IPS-NIHi7 (cell line): ENCODE measurements around the gene RACGAP1.

ENCODE experiments used
- DNase-seq: peaks from one replicate; pipeline ENCODE4 v3.0.0; 2012; ENCODE audit warnings: mixed read lengths; ENCODE audit errors: extremely low spot score

The RACGAP1 gene

DNA sequence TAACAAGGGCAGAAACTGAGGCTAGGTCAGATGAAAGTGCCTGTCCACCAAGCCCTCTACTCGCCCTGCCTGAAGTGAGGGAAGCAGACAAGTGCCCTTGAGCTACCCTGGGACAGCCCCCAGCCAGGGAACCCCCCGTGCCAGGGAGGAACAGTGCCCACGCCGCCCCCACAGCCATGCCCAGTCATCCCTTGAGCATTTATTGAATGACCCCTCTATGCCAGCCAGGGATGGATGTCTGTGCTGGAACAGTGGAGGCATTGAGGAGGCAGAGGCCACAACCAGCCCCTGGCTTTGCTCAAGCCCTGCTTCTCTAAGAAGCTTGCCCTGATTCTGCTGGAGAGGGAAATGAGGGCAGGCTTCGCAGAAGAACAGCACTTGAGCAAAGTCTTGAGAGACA lies 56.3 kb downstream of the RACGAP1 start:
- no peak for DNase-seq

DNA sequence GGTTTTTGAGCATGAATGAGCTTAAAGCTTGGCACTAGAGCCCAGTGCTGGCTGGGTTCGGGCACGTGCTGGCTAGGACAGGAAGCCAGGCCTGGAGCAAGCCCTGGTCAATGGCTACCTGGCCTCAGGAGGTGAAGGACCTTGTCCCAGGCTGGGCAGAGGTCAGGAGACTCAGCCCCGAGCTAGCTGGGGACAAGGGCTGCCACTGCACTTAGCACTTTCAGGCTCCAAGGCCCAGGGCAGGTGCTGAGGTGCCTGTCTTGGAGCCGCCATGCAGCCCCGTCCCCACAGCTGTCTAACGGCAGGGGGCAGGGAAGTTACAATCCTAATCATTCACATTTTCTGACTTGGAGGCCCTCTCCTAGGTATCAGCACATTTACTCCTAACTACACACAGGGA lies 56.8 kb downstream of the RACGAP1 start:
- DNase-seq: no peak

GRCh38 chr12:49967777-49968250 lies 57.5 kb downstream of the RACGAP1 start:
- DNase-seq: peak; percentile 50

GRCh38 chr12:49967042-49967776 lies 58.1 kb downstream of the RACGAP1 start:
- peak; percentile 89 for DNase-seq

- no peak for DNase-seq
Measured at GRCh38 chr12:49966511-49967041, 58.7 kb downstream of the RACGAP1 start.

GRCh38 chr12:49965836-49966235 lies 59.5 kb downstream of the RACGAP1 start:
- DNase-seq: no peak

DNA sequence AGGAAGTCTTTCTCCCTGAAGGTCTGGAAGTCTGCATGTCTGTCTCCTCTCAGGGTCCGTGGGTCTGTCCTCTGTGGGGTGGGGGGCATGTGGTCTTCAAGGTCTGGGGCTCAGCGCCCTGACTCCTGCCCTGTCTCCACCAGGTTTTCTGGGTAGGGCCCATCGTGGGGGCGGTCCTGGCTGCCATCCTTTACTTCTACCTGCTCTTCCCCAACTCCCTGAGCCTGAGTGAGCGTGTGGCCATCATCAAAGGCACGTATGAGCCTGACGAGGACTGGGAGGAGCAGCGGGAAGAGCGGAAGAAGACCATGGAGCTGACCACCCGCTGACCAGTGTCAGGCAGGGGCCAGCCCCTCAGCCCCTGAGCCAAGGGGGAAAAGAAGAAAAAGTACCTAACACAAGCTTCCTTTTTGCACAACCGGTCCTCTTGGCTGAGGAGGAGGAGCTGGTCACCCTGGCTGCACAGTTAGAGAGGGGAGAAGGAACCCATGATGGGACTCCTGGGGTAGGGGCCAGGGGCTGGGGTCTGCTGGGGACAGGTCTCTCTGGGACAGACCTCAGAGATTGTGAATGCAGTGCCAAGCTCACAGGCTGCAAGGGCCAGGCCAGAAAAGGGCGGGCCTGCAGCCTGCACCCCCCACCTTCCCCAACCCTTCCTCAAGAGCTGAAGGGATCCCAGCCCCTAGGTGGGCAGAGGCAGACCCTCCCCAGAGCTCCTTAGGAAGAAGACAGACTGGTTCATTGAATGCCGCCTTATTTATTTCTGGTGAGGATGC lies 60.3 kb downstream of the RACGAP1 start:
- DNase-seq: no peak

GRCh38 chr12:49963976-49964815 lies 61.1 kb downstream of the RACGAP1 start:
- no peak for DNase-seq

DNA sequence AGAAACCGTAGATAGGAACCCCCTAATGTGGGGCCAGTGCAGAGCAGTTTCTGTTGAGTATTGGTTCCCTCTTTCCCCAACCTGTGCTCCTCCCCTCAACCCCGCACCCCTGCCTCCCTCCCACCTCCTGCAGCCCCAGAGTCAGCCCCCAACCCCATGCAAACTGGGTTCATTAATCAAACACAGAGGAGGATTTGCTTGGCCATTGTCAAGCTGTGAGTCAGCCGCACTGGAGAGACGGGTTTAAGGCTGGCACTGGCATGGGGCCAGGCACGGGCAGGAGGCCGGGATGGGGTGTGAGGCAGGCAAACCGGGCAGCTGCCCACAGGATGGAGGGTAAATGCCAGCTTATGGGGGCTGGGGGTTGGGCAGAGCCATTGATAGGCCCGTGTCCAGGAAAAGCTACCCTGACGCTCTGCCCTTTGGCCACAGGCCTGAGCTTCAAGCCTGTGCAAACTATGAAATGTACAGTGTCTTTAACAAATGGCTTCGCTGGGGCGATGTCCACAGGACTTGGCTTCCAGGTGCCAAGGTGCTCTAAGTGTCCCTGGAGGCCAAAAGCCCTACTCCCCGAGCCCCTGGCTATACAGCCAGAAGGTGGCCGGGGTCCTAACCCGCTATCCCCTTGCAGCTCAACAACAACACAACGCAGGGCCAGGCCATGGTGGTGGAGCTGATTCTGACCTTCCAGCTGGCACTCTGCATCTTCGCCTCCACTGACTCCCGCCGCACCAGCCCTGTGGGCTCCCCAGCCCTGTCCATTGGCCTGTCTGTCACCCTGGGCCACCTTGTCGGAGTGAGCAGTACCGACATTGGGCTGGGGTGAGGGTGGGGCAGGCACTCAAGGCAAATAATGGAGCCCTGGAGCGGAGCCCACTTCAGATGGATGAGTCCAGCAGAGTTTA lies 62.2 kb downstream of the RACGAP1 start:
- DNase-seq: no peak

DNA sequence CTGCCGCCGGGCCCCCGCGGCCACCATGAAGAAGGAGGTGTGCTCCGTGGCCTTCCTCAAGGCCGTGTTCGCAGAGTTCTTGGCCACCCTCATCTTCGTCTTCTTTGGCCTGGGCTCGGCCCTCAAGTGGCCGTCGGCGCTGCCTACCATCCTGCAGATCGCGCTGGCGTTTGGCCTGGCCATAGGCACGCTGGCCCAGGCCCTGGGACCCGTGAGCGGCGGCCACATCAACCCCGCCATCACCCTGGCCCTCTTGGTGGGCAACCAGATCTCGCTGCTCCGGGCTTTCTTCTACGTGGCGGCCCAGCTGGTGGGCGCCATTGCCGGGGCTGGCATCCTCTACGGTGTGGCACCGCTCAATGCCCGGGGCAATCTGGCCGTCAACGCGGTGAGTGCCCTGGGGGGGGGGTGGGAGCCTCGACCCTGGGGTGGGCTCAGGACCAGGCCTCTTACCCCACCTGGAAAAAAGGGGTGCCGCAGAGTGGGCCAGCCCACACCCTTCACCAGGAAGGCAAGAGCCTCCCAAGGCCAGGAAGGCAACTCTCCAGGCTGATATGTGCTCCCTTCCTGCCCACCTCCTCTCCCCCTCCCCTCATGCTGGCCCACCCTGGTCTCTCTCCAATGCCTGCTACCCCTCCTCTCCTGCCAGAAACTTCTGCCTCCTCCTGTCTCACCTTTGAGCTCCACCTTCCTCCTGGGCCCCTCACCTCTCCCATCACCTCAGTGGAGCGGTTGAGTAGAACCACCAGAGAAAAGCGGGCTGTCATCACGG lies 63.1 kb downstream of the RACGAP1 start:
- DNase-seq: no peak

GRCh38 chr12:49961111-49961922 lies 64.0 kb downstream of the RACGAP1 start, which contains the start of gene AQP5:
Gene AQP5 (plus strand): TSS chr12:49961872. CDS start chr12:49962018, 146 bp downstream.
- peak; percentile 57 for DNase-seq

GRCh38 chr12:49960474-49961110 lies 64.7 kb downstream of the RACGAP1 start:
- DNase-seq: no peak

GRCh38 chr12:49959685-49960473 lies 65.4 kb downstream of the RACGAP1 start:
- DNase-seq: peak; percentile 68

- no peak for DNase-seq
Measured at GRCh38 chr12:49957570-49957967, 67.7 kb downstream of the RACGAP1 start.

DNA sequence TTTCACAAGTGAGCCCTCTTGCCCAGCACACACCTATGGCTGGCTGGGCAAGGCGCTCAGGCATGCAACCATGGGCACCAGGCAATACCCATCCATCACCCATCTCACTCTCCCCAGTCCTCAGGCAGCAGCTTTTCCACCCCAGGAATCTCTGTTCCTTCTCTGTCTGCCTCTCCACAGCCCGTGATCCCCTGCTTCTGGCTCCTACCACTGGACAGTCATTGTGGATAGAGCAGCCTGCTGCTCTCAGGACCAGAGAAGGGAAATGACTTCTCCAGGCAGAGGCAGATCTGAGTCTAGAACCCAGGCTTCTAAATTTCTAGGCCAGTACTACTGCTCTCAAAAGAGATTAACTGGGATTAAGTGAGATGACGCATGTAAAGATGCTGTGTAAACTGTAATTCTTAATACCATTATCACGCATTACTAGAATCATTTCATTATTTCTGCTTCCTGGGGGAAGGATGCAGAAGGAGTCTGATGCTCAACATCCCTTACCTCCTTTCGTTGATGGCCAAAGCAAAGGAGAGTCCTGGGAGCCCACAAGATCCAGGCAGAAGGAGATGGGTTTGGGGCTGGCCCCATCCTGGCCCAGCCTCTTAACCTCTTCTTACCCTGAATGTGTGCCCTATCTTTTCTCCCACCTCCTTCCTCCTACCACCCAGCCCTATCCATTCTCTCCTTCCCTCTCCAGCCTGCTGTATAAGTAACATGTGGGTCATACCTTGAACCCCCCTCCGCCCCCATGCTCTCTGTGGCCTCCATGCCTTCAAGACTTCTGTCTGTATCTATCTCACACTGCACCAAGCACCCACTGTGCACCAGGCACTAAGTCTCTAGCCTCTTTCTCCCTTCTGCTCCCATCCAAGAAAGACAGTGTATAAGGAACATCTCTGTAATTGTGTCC lies 68.4 kb downstream of the RACGAP1 start:
- DNase-seq: no peak

GRCh38 chr12:49955899-49956662 lies 69.2 kb downstream of the RACGAP1 start:
- DNase-seq: no peak
